Activated T-cell treated with anti-CD3 and anti-CD28 coated beads for 4 hours (primary cell): ENCODE data around the gene INTS7.

Experiments
- DNase-seq: peaks from one replicate; pipeline ENCODE4 v3.0.0-alpha.2; 2020

The INTS7 gene

GRCh38 chr1:211902624-211903291 is 132.6 kb downstream of the INTS7 start:
- DNase-seq: no peak

GRCh38 chr1:211901945-211902344 is 133.4 kb downstream of the INTS7 start:
- DNase-seq: no peak

GRCh38 chr1:211900441-211900840 is 134.9 kb downstream of the INTS7 start:
- no peak for DNase-seq

GRCh38 chr1:211896958-211897357 is 138.4 kb downstream of the INTS7 start:
- DNase-seq: no peak

GRCh38 chr1:211895126-211895759 is 140.1 kb downstream of the INTS7 start:
- no peak for DNase-seq

- no peak for DNase-seq
These were observed 141.0 kb downstream of the INTS7 start for GRCh38 chr1:211894312-211894711.

GRCh38 chr1:211893260-211893659 is 142.1 kb downstream of the INTS7 start:
- DNase-seq: no peak

- no peak for DNase-seq
These were observed 142.8 kb downstream of the INTS7 start for GRCh38 chr1:211892577-211892976.

GRCh38 chr1:211891708-211892107 is 143.6 kb downstream of the INTS7 start:
- no peak for DNase-seq
